Pericardium fibroblast (primary cell): ENCODE results near the gene ASPN. TPM values are rescaled to one million over a fixed set of nuclear protein-coding genes. Genes with fewer than 3 reads are reported as not detected.

ENCODE experiments used
- total RNA-seq: library from RNA; depleted of rRNA; stranded (reverse); fragments of >200 nt; gene quantifications from 2 replicates; pipeline ENCODE4 v1.2.3, GENCODE V29; 2015

ASPN gene
- total RNA-seq, result 27.6 and 39.3 TPM in 2 replicates

GRCh38 chr9:92482329-92482728, at the start of gene ASPN:
ASPN (minus strand) TSS chr9:92482506.

GRCh38 chr9:92424340-92424739, 58.0 kb downstream of the ASPN start, which contains the start of gene OMD:
OMD (minus strand) TSS chr9:92424471; CDS start chr9:92417558, 6,913 bp downstream.

Other genes with a start within 250 kb of the ASPN start
- 165 and 191 TPM in 2 replicates for gene IARS1, start 188.8 kb downstream of the ASPN start, total RNA-seq
- gene NOL8, start 157.2 kb downstream of the ASPN start, total RNA-seq, result 21.6 and 24.2 TPM in 2 replicates
- gene CENPP, start 156.6 kb downstream of the ASPN start, total RNA-seq, result 1.4 and 2.0 TPM in 2 replicates
- 30.7 and 78.1 TPM in 2 replicates for gene OGN, start 77.9 kb downstream of the ASPN start, total RNA-seq
- 10.7 and 22.1 TPM in 2 replicates for gene OMD, start 58.0 kb downstream of the ASPN start, total RNA-seq
- gene ECM2, start 53.5 kb upstream of the ASPN start, total RNA-seq, result 11.4 and 20.9 TPM in 2 replicates
- 3.3 and 6.2 TPM in 2 replicates for gene IPPK, start 187.6 kb upstream of the ASPN start, total RNA-seq